Ishikawa (cell line): ENCODE results near the gene TP53.

Experiments
- CEBPB ChIP-seq: IDR thresholded peaks from 2 replicates; pipeline ENCODE4 v1.6.1; 2012
- CREB1 ChIP-seq: IDR thresholded peaks from 2 replicates; pipeline ENCODE4 v1.6.1; 2012; ENCODE audit warnings: low read depth
- EGR1 ChIP-seq: IDR thresholded peaks from 2 replicates; pipeline ENCODE4 v1.6.1; 2012
- EP300 ChIP-seq: IDR thresholded peaks from 2 replicates; pipeline ENCODE4 v1.6.1; 2012; ENCODE audit warnings: borderline replicate concordance
- FOXM1 ChIP-seq: IDR thresholded peaks from 2 replicates; pipeline ENCODE4 v1.6.1; 2012; ENCODE audit warnings: low read depth, borderline replicate concordance
- NFIC ChIP-seq: IDR thresholded peaks from 2 replicates; pipeline ENCODE4 v1.6.1; 2012
- RAD21 ChIP-seq: IDR thresholded peaks from 2 replicates; pipeline ENCODE4 v1.6.1; 2012; ENCODE audit warnings: low read depth
- TAF1 ChIP-seq: IDR thresholded peaks from 2 replicates; pipeline ENCODE4 v1.6.1; 2012; ENCODE audit warnings: low read depth, mild to moderate bottlenecking
- TCF12 ChIP-seq: IDR thresholded peaks from 2 replicates; pipeline ENCODE4 v1.6.1; 2012; ENCODE audit warnings: low read depth
- TEAD4 ChIP-seq: IDR thresholded peaks from 2 replicates; pipeline ENCODE4 v1.6.1; 2012
- USF1 ChIP-seq: IDR thresholded peaks from 2 replicates; pipeline ENCODE4 v1.6.1; 2012
- YY1 ChIP-seq: IDR thresholded peaks from 2 replicates; pipeline ENCODE4 v1.6.1; 2012; ENCODE audit warnings: low read depth
- ZBTB7A ChIP-seq: IDR thresholded peaks from 2 replicates; pipeline ENCODE4 v1.6.1; 2012; ENCODE audit warnings: low read depth
- TF ChIP-seq, protein P1 (sequence below): IDR thresholded peaks from 2 replicates; pipeline ENCODE4 v1.6.1; 2012
- TF ChIP-seq, protein P2 (sequence below): IDR thresholded peaks from 2 replicates; pipeline ENCODE4 v1.6.1; 2012; ENCODE audit warnings: low read depth, mild to moderate bottlenecking

Gene TP53

DNA sequence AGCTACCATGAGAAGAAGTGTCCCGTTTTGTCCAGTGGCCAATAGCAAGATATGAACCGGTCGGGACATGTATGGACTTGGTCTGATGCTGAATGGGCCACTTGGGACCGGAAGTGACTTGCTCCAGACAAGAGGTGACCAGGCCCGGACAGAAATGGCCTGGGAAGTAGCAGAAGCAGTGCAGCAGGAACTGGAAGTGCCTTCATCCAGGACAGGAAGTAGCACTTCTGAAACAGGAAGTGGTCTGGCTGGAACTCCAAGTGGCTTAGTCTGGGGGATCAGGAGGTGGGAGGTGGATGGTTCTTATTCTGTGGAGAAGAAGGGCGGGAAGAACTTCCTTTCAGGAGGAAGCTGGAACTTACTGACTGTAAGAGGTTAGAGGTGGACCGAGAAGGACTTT, 23.0 kb upstream of the TP53 start:
- TF ChIP-seq NFIC (no peak), USF1 (no peak), FOXM1 (no peak)

DNA sequence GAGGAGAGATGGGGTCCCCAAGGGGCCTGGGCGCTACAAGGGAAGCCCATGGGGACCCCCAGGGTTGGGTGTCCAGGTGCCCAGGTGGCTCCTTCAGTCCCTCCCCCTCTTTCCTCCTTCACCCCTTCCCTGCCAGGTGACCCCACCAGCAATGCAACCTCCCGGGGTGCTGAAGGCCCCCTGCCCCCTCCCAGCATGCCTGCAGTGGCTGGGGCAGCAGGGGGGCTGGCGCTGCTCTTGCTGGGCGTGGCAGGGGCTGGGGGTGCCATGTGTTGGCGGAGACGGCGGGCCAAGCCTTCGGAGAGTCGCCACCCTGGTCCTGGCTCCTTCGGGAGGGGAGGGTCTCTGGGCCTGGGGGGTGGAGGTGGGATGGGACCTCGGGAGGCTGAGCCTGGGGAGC, 21.7 kb upstream of the TP53 start:
- no peak for TF ChIP-seq TEAD4
- no peak for TF ChIP-seq TAF1
- no peak for TF ChIP-seq CREB1
- TF ChIP-seq, protein P1, sequence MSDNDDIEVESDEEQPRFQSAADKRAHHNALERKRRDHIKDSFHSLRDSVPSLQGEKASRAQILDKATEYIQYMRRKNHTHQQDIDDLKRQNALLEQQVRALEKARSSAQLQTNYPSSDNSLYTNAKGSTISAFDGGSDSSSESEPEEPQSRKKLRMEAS = no peak

DNA sequence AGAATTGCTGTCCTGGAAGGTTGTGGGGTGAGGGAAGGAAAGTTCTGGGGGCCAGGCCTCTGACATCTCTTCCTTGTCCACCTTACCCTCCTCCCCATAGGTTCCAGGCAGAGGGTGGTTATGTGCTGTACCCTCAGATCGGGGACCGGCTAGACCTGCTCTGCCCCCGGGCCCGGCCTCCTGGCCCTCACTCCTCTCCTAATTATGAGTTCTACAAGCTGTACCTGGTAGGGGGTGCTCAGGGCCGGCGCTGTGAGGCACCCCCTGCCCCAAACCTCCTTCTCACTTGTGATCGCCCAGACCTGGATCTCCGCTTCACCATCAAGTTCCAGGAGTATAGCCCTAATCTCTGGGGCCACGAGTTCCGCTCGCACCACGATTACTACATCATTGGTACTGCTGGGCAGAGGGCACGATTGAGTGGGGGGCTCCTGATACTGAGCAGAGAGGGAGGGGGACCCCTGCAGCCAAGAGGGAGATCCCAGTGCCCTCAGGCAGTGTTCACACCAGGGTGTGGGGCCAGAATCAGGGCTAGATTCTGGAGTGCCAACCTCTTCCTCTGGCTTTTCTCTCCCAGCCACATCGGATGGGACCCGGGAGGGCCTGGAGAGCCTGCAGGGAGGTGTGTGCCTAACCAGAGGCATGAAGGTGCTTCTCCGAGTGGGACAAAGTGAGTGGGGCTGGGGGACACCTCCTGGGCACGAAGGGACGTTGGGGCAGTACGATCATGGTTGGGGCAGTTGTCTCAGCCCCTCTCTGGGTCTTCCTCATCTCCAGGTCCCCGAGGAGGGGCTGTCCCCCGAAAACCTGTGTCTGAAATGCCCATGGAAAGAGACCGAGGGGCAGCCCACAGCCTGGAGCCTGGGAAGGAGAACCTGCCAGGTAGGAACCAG, 20.8 kb upstream of the TP53 start:
- TF ChIP-seq TAF1 (no peak), FOXM1 (no peak), CEBPB (no peak), NFIC (no peak), YY1 (no peak), TEAD4 (no peak), EGR1 (no peak), ZBTB7A (no peak), RAD21 (no peak), TCF12 (no peak), CREB1 (no peak), USF1 (no peak), EP300 (no peak)
- TF ChIP-seq, protein P2, sequence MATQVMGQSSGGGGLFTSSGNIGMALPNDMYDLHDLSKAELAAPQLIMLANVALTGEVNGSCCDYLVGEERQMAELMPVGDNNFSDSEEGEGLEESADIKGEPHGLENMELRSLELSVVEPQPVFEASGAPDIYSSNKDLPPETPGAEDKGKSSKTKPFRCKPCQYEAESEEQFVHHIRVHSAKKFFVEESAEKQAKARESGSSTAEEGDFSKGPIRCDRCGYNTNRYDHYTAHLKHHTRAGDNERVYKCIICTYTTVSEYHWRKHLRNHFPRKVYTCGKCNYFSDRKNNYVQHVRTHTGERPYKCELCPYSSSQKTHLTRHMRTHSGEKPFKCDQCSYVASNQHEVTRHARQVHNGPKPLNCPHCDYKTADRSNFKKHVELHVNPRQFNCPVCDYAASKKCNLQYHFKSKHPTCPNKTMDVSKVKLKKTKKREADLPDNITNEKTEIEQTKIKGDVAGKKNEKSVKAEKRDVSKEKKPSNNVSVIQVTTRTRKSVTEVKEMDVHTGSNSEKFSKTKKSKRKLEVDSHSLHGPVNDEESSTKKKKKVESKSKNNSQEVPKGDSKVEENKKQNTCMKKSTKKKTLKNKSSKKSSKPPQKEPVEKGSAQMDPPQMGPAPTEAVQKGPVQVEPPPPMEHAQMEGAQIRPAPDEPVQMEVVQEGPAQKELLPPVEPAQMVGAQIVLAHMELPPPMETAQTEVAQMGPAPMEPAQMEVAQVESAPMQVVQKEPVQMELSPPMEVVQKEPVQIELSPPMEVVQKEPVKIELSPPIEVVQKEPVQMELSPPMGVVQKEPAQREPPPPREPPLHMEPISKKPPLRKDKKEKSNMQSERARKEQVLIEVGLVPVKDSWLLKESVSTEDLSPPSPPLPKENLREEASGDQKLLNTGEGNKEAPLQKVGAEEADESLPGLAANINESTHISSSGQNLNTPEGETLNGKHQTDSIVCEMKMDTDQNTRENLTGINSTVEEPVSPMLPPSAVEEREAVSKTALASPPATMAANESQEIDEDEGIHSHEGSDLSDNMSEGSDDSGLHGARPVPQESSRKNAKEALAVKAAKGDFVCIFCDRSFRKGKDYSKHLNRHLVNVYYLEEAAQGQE = no peak
- TF ChIP-seq, protein P1 = no peak

DNA sequence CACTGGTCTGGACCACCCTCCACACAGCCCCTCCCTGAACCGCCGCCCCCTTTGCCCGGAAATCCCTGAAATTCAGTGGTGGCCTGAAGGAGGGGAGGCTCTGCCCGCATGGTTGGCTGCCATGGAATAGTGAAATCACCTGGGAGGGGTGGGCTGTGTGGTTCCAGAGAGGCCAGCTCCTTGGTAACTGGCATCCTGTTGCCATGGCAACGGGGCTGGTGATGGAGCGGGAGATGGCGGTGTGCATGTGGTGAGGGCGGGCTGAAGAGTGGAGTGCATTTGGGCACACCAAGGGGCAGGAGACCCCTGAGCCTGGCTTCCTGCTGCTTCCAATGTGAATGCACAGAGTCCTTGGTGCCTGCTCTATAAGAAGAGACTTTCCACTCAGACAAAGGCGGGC, 20.2 kb upstream of the TP53 start:
- TF ChIP-seq CEBPB (no peak), USF1 (no peak), EP300 (no peak), TAF1 (no peak), TEAD4 (no peak), YY1 (no peak), TCF12 (no peak), NFIC (no peak)
- TF ChIP-seq, protein P2 = no peak

- no peak for TF ChIP-seq TEAD4
- no peak for TF ChIP-seq YY1
- TF ChIP-seq ZBTB7A = no peak
- no peak for TF ChIP-seq CEBPB
- TF ChIP-seq USF1 = no peak
- TF ChIP-seq EGR1 = no peak
Observed at GRCh38 chr17:7706631-7707354, 19.5 kb upstream of the TP53 start.
